ENCODE measurements around the gene TENT4B. TPM values are rescaled to one million over a fixed set of nuclear protein-coding genes. Genes with fewer than 3 reads are reported as not detected.

Gene TENT4B
- polyA plus RNA-seq, 1 of the 3 experiments (the other 2 are of a cell fraction) = 5.6 TPM

DNA sequence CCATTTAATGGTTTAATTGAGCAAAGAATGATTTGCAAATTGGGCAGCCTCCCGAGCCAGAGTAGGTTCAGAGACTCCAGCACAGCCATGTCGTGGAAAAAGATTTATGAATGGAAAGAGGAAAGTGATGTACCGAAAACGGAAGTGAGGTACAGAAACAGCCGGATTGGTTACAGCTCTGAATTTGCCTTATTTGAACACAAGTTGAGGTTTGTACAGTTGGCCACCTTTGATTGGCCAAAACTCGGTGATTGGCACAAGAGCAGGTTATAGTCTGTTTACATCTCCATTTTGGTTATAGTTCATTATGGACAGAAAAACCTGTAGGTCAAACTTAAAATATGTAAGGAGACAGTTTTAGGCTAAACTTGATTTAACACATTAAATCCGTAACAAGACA, 44.5 kb downstream of the TENT4B start:
- H3K4me3 ChIP-seq (ENCODE audit: low read depth in 2 of 2, low read length in 1 of 2) = no peak overlapping the region
- H3K79me2 ChIP-seq (ENCODE audit: insufficient read depth) = peaks cover 87% of the 10 kb centered on the region
- no peaks in the 10 kb centered on the region for H3K36me3 ChIP-seq (replicated peaks in 1 of 2; ENCODE audit: control insufficient read depth in 1 of 2, insufficient read depth in 2 of 2, low read length in 1 of 2)
- no peaks in the 10 kb centered on the region for H3K9me2 ChIP-seq
- no peaks in the 10 kb centered on the region for H3K9me3 ChIP-seq
- no peak overlapping the region for H3K9ac ChIP-seq
- WGBS (ENCODE audit: low lambda C conversion rate) = 98% methylated on average over 7 of the region's 7 CpGs
- no peak for DNase-seq
- H2AFZ ChIP-seq (ENCODE audit: low read depth) = no peak overlapping the region
- H3K27ac ChIP-seq (ENCODE audit: low read depth in 2 of 2, low read length in 1 of 2) = peak overlapping the region in 1 of 2 experiments; percentile 85; a peak in 1 of 4 replicates
- H3K27me3 ChIP-seq (ENCODE audit: insufficient read depth) = no peaks in the 10 kb centered on the region
- H4K20me1 ChIP-seq (ENCODE audit: insufficient read depth) = no peaks in the 10 kb centered on the region
- ChIA-PET POLR2A (no interaction called here), CTCF (interaction anchor here (2.8 kb wide), 1 partner anchor 13 kb away, joined by 16 read pairs; no protein-coding TSS in a partner anchor)
- H3K4me2 ChIP-seq = no peak overlapping the region
- H3F3A ChIP-seq (replicated peaks; ENCODE audit: insufficient read depth) = peaks cover 37% of the 10 kb centered on the region
- H3K4me1 ChIP-seq (ENCODE audit: control insufficient read depth in 1 of 2, insufficient read depth in 2 of 2, low read depth in 1 of 2, low read length in 1 of 2) = peaks cover 0 to 22% of the 10 kb centered on the region in 2 experiments; a peak in 1 of 4 replicates
- no peak for TF ChIP-seq NFIC (IDR thresholded peaks at IDR 0.05; ENCODE audit: borderline replicate concordance)
- TF ChIP-seq, protein P1, sequence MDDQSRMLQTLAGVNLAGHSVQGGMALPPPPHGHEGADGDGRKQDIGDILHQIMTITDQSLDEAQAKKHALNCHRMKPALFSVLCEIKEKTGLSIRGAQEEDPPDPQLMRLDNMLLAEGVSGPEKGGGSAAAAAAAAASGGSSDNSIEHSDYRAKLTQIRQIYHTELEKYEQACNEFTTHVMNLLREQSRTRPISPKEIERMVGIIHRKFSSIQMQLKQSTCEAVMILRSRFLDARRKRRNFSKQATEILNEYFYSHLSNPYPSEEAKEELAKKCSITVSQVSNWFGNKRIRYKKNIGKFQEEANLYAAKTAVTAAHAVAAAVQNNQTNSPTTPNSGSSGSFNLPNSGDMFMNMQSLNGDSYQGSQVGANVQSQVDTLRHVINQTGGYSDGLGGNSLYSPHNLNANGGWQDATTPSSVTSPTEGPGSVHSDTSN (IDR thresholded peaks at IDR 0.05) = no peak
- TF ChIP-seq, protein P2, sequence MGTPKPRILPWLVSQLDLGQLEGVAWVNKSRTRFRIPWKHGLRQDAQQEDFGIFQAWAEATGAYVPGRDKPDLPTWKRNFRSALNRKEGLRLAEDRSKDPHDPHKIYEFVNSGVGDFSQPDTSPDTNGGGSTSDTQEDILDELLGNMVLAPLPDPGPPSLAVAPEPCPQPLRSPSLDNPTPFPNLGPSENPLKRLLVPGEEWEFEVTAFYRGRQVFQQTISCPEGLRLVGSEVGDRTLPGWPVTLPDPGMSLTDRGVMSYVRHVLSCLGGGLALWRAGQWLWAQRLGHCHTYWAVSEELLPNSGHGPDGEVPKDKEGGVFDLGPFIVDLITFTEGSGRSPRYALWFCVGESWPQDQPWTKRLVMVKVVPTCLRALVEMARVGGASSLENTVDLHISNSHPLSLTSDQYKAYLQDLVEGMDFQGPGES (IDR thresholded peaks at IDR 0.05; ENCODE audit: low read depth, low read length) = no peak
- TF ChIP-seq SMC3 (IDR thresholded peaks at IDR 0.05; ENCODE audit: low read depth, low read length) = no peak
- TF ChIP-seq, protein P3, sequence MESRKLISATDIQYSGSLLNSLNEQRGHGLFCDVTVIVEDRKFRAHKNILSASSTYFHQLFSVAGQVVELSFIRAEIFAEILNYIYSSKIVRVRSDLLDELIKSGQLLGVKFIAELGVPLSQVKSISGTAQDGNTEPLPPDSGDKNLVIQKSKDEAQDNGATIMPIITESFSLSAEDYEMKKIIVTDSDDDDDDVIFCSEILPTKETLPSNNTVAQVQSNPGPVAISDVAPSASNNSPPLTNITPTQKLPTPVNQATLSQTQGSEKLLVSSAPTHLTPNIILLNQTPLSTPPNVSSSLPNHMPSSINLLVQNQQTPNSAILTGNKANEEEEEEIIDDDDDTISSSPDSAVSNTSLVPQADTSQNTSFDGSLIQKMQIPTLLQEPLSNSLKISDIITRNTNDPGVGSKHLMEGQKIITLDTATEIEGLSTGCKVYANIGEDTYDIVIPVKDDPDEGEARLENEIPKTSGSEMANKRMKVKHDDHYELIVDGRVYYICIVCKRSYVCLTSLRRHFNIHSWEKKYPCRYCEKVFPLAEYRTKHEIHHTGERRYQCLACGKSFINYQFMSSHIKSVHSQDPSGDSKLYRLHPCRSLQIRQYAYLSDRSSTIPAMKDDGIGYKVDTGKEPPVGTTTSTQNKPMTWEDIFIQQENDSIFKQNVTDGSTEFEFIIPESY (IDR thresholded peaks at IDR 0.05; ENCODE audit: borderline replicate concordance, low read depth) = no peak
- TF ChIP-seq JUND (IDR thresholded peaks at IDR 0.05) = no peak
- TF ChIP-seq, protein P4, sequence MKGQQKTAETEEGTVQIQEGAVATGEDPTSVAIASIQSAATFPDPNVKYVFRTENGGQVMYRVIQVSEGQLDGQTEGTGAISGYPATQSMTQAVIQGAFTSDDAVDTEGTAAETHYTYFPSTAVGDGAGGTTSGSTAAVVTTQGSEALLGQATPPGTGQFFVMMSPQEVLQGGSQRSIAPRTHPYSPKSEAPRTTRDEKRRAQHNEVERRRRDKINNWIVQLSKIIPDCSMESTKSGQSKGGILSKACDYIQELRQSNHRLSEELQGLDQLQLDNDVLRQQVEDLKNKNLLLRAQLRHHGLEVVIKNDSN (IDR thresholded peaks at IDR 0.05; ENCODE audit: borderline replicate concordance, low read depth) = no peak
- no peak for TF ChIP-seq EZH2phosphoT487 (IDR thresholded peaks at IDR 0.05; ENCODE audit: borderline replicate concordance, low read depth)
- no peak for TF ChIP-seq GABPA (IDR thresholded peaks at IDR 0.05; ENCODE audit: low read depth)
- TF ChIP-seq SIN3A (IDR thresholded peaks at IDR 0.05; ENCODE audit: borderline replicate concordance, low read depth, low read length) = no peak
- TF ChIP-seq FOXJ3 (CRISPR knock-in tag; IDR thresholded peaks at IDR 0.05) = no peak
- no peak for TF ChIP-seq FOXM1 (IDR thresholded peaks at IDR 0.05; ENCODE audit: low read depth)
- TF ChIP-seq, protein P5, sequence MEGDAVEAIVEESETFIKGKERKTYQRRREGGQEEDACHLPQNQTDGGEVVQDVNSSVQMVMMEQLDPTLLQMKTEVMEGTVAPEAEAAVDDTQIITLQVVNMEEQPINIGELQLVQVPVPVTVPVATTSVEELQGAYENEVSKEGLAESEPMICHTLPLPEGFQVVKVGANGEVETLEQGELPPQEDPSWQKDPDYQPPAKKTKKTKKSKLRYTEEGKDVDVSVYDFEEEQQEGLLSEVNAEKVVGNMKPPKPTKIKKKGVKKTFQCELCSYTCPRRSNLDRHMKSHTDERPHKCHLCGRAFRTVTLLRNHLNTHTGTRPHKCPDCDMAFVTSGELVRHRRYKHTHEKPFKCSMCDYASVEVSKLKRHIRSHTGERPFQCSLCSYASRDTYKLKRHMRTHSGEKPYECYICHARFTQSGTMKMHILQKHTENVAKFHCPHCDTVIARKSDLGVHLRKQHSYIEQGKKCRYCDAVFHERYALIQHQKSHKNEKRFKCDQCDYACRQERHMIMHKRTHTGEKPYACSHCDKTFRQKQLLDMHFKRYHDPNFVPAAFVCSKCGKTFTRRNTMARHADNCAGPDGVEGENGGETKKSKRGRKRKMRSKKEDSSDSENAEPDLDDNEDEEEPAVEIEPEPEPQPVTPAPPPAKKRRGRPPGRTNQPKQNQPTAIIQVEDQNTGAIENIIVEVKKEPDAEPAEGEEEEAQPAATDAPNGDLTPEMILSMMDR (IDR thresholded peaks at IDR 0.05) = no peak
- no peak for TF ChIP-seq MXI1 (IDR thresholded peaks at IDR 0.05; ENCODE audit: low read depth, low read length)
- TF ChIP-seq, protein P6, sequence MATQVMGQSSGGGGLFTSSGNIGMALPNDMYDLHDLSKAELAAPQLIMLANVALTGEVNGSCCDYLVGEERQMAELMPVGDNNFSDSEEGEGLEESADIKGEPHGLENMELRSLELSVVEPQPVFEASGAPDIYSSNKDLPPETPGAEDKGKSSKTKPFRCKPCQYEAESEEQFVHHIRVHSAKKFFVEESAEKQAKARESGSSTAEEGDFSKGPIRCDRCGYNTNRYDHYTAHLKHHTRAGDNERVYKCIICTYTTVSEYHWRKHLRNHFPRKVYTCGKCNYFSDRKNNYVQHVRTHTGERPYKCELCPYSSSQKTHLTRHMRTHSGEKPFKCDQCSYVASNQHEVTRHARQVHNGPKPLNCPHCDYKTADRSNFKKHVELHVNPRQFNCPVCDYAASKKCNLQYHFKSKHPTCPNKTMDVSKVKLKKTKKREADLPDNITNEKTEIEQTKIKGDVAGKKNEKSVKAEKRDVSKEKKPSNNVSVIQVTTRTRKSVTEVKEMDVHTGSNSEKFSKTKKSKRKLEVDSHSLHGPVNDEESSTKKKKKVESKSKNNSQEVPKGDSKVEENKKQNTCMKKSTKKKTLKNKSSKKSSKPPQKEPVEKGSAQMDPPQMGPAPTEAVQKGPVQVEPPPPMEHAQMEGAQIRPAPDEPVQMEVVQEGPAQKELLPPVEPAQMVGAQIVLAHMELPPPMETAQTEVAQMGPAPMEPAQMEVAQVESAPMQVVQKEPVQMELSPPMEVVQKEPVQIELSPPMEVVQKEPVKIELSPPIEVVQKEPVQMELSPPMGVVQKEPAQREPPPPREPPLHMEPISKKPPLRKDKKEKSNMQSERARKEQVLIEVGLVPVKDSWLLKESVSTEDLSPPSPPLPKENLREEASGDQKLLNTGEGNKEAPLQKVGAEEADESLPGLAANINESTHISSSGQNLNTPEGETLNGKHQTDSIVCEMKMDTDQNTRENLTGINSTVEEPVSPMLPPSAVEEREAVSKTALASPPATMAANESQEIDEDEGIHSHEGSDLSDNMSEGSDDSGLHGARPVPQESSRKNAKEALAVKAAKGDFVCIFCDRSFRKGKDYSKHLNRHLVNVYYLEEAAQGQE (IDR thresholded peaks at IDR 0.05; ENCODE audit: low read depth, low read length) = no peak
- TF ChIP-seq ELF1 (IDR thresholded peaks at IDR 0.05) = no peak

All from SK-N-SH (cell line).